ENCODE measurements around the gene SORCS1.

DNA sequence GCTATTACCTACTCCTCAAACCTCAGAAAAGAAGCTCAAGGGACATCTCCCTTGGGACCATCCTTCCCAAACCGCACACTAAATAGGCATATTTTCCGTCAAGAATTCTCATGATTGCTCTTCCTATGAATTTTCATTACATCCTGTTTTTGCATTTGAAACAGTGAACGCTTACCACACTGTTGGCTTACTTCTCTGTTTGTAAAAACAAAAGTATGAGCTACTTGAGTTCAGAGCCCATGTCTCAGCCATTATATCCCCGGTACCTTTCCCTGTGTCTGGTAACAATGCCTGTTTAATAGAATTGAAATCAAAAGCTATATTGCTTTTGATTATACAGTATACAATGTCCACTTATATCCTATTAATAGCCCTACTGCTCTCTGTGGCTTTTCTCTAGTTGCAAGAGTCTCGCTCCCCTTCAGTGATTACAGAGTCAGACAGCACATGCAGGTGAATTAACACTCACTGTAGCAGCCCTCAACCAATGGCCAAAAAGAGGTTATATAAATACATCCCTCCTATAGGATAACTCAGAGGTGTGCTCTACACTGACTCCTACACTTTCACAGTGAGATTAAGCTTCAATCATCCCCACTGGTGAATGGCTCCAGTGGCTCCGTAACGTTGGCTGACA is 264.4 kb downstream of the SORCS1 start:
- TF ChIP-seq, protein P1, sequence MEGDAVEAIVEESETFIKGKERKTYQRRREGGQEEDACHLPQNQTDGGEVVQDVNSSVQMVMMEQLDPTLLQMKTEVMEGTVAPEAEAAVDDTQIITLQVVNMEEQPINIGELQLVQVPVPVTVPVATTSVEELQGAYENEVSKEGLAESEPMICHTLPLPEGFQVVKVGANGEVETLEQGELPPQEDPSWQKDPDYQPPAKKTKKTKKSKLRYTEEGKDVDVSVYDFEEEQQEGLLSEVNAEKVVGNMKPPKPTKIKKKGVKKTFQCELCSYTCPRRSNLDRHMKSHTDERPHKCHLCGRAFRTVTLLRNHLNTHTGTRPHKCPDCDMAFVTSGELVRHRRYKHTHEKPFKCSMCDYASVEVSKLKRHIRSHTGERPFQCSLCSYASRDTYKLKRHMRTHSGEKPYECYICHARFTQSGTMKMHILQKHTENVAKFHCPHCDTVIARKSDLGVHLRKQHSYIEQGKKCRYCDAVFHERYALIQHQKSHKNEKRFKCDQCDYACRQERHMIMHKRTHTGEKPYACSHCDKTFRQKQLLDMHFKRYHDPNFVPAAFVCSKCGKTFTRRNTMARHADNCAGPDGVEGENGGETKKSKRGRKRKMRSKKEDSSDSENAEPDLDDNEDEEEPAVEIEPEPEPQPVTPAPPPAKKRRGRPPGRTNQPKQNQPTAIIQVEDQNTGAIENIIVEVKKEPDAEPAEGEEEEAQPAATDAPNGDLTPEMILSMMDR (IDR thresholded peaks at IDR 0.05; ENCODE audit: low read depth, low read length, missing input control), result no peak
- TF ChIP-seq GABPA (IDR thresholded peaks at IDR 0.05 in 1 of 2, conservative IDR thresholded peaks at IDR 0.05 in 1 of 2), result no peak
- TF ChIP-seq TAF1 (conservative IDR thresholded peaks at IDR 0.05), result no peak
- TF ChIP-seq EGR1 (IDR thresholded peaks at IDR 0.05; ENCODE audit: low read depth in 2 of 2), result no peak
- TF ChIP-seq, protein P2, sequence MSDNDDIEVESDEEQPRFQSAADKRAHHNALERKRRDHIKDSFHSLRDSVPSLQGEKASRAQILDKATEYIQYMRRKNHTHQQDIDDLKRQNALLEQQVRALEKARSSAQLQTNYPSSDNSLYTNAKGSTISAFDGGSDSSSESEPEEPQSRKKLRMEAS (IDR thresholded peaks at IDR 0.05), result no peak
